GM21360 (cell line): ENCODE measurements around the gene TRH.
"Not testable (repeated sequence)": the region's sequence is repeated elsewhere in the genome, so short reads cannot be mapped to it uniquely, and the experiment has no call there.

Experiments
- ATAC-seq: cut with Tn5 transposase; IDR thresholded peaks from one replicate; pipeline ENCODE4 v1.9.1; 2021; ENCODE audit warnings: mild to moderate bottlenecking, moderate library complexity; ENCODE audit not compliant: unreplicated experiment

Gene TRH

DNA sequence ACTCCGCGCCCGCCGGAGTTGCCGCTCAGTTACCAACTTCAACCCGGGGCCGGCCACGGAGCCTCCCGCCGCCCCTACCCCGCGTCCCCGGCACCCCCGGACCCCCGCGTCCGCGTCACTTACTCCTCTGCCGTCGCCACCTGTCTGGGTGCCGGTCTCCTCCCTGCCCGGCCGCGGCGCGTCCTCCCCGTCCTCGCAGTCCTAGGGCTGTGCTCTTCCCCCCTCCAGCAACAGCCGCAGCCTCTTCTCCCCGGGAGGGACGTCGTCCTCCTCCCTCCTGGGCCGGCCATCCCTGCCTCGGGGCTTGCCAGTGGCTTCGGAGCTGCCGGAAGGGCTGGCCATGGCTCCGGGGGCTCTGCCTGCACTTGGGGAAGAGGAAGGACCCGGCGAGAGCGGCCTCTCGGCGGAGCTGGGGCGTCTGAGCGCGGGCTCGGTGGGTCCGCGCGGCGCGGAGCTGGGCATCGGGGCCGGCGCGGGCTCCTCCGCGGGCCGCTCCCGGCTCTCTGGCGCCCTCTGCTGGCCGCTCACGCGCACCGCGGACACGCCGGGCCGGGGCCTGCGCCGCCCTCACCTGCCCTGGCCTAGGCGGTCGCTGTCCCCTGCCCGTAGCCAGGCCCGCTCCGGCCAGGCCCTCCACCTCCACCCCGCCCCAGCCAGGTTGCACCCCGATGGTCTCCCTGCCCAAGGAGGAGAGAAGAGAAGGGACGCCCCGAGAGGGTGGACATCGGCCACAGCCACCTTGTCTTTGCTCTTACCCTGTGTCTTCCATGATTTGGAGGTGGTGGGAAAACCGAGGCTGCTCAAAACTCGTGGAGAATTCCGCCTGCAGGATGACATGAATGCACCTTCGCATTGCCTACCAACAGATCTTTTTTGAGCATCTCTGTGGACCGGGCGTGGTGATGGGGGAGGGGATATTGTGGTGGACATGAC is 28.4 kb downstream of the TRH start:
- not testable (repeated sequence) for ATAC-seq

- ATAC-seq, result no peak
Observed at GRCh38 chr3:130010556-130010955, 36.0 kb downstream of the TRH start.

- ATAC-seq, result not testable (repeated sequence)
Observed at GRCh38 chr3:130012108-130012507, 37.6 kb downstream of the TRH start.

GRCh38 chr3:130013246-130013645 is 38.7 kb downstream of the TRH start:
- ATAC-seq, result not testable (repeated sequence)

- no peak for ATAC-seq
Observed at GRCh38 chr3:130014526-130014925, 40.0 kb downstream of the TRH start.

- not testable (repeated sequence) for ATAC-seq
Observed at GRCh38 chr3:130017661-130018060, 43.1 kb downstream of the TRH start.

GRCh38 chr3:130026146-130026829 is 51.8 kb downstream of the TRH start:
- not testable (repeated sequence) for ATAC-seq

GRCh38 chr3:130027437-130027836 is 52.9 kb downstream of the TRH start:
- not testable (repeated sequence) for ATAC-seq
